Inferior parietal cortex (tissue), 1 donor: ENCODE measurements around the gene FBH1.
"Not testable (repeated sequence)": the region's sequence is repeated elsewhere in the genome, so short reads cannot be mapped to it uniquely, and the experiment has no call there.

Experiments
- DNase-seq: peaks from one replicate; pipeline ENCODE4 v3.0.0-alpha.2; 2016; ENCODE audit errors: extremely low spot score

The FBH1 gene

DNA sequence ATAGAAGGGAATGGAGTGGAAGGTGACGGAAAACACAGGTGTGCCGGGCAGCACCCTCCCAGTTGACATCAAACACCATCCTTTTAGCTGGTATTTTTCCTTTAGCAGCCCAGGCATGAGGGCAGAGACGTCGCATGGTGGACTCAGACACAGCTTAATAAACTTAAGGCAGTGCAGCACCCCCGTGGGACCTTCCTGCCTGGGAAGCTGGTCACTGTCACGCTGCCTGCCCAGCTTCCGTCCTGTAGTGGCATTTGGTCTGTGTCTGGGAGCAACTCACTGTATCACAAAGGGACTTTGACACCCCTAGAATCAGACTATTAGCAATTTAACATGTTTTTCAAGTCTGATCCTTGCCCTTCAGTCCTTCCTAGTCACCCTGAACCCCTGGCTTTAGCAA lies 51.5 kb downstream of the FBH1 start:
- DNase-seq: no peak

DNA sequence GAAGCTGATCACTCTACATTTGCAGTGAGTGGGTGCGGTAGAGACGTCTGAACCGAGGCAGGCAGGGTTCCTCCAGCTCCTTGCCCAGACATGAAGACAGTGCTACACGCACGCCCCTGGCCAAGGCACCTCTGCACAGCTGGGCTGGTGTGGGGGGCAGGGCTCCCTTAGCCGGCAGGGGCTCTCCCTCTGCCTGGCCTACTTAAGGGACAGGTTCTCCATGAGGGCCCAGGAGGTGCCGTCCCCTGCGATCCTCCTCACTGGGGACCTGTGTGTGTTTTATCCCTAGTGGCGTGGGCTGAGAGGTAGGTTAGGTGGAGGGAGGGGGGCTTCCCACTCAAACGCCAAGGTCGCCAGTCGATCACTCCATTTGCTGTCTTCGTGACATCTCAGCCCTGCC lies 52.0 kb downstream of the FBH1 start:
- DNase-seq: no peak

DNA sequence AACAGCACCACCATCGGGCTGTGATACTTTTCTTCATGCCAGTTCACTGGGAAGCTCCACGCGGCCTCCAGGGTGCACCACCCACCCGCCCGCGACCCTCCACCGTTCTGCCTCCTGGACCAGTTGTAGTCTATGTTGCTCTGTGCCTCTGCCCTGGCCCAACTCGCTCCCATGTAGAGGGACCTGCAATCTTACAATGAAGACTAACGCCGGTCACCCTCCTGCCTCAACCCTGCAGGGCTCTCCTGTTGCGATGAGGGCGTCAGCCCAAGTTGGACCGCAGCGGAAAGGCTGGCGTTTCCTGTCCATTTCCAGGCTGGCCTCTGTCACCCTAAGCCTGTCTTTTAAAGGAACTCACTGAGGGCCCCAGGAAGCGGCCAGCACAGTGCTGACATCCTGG lies 52.4 kb downstream of the FBH1 start:
- DNase-seq: no peak

DNA sequence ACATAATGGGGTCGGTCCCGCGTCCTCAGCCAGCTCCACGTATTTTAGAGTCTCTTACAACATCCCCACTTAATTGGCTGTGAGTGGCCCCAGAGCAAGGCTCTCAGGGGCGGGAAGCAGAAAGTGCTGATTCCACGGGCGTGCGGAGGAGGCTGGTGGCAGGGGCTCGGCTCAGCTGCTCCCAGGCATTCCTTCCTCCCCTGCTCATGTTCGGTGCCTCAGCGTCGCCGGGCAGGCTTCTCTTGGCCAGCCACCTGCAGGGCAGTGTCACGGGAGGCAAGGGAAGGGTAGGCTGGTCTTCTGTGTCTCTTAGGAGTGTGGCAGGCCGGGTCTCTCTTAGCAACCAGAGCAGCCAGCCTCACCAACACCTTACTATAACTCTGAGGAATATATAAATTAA lies 53.5 kb downstream of the FBH1 start:
- DNase-seq: no peak

DNA sequence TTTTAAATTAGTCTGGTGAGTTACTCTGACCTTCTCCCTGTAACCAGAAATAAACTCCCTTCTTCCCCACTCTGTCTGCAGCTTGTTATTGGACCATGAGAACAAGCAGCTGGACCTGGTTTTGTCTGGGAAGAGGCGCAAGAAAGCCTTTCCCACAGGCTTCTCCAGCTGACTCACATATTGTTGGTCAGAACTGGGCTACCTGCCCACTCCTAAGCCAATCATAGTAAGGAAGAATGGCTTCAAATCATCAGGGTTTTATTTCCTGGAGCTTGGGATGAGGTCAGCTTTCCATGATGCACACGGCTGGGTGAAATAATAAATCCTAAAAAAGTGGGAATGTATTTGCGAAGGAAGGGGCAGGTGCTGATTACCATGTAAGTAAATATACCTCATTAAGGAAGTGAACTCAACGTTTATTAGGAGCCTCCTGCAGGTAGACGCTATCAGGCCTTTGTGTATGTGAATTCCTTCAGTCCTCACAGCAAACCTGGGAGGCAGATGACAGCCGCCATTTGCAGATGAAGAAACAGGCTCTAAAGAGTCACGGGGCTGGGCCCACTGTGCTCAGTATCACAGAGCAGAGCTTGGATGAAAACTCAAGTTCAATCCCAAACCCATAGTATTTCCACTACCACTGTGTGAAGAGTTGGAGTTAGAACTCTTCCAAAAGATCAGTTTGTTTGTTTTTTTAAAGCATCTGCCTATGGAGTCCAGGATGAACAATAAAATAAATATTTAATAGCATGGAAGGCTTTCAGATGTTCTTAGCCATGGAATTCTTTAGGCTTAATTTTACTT lies 54.5 kb downstream of the FBH1 start:
- DNase-seq: peak; percentile 46

DNA sequence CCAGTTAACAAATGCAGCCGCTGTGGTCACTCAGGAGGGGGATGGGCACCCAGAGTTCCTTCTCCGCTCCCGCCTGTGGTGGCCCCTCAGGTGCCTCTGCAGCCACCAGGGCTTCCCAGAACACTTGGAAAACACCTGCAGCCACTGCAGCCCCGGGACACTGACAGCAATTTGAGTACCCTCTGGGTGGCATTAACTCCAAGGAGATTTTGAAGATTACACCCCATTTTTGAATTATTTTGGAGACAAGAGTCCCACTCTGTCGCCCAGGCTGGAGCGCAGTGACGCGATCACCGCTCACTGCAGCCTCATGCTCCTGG lies 55.1 kb downstream of the FBH1 start:
- no peak for DNase-seq

DNA sequence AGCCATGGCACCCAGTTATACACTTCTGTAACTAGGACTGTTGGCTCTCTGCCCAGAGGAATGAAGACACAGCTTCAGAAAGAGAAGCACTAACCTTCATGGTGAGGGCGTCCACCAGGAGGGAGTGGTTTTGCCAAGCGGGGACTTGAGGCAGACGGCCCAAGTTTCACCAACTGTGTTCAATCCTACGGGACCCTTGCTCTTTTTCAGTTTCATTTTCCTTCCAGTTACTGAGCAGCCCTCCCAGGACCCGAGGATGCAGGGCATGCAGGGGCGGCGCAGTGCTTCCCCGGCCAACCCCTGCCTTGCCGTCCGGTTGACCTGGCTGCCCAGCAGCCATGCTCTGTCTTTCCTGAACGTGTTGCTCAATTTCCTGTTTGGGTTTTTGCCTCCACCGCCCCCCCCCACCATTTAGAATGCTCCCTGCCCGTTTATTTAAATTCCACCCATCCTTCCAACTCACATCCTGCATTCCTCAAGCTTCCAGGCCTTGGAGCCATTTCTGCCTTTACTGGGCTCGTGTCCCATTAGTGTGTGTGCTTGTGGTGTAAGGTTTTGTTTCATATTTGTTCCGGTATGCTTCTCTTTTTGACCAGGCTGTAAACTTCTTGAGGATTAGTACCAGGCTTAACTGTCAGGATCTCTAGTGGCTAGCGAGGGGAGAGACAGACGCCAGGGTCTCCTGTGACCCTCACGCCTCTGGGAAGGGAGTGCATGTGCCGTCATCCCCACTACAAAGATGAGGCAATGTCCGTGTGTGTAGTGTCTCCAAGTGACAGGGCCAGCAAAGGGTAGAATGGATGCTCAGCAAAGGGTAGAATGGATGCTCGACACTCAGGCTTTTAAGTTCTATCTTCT lies 55.7 kb downstream of the FBH1 start:
- no peak for DNase-seq

DNA sequence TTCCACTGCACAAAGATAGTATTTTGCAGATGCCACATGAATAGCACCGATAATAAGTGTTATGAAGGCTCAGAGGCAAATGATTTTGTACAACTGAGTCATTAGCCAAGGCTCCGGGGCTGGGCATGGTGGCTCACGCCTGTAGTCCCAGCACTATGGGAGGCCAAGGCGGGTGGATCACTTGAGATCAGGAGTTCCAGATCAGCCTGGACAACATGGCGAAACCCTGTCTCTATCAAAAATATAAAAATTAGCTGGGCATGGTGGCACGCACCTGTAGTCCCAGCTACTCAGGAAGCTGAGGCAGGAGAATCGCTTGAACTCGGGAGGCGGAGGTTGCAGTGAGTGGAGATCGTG lies 56.4 kb downstream of the FBH1 start:
- DNase-seq: not testable (repeated sequence)

DNA sequence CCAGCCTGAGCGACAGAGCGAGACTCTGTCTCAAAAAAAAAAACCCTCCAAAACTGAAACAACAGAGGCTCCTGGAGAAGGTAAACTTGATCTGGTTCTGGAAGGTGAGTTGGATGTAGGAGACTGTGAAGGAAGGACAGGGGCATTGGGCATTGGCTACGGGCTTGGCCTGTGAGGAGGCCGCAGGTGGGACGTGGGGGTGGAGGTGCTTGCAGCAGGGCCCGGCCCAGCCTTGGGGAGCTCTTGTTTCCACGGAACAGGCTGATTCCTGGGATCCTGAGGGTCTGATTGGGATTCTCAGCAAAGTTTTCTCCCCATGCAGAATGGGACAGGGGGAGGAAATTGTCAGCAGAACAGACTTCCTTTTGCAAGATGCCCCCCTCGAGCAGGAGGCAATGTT lies 56.7 kb downstream of the FBH1 start:
- no peak for DNase-seq

DNA sequence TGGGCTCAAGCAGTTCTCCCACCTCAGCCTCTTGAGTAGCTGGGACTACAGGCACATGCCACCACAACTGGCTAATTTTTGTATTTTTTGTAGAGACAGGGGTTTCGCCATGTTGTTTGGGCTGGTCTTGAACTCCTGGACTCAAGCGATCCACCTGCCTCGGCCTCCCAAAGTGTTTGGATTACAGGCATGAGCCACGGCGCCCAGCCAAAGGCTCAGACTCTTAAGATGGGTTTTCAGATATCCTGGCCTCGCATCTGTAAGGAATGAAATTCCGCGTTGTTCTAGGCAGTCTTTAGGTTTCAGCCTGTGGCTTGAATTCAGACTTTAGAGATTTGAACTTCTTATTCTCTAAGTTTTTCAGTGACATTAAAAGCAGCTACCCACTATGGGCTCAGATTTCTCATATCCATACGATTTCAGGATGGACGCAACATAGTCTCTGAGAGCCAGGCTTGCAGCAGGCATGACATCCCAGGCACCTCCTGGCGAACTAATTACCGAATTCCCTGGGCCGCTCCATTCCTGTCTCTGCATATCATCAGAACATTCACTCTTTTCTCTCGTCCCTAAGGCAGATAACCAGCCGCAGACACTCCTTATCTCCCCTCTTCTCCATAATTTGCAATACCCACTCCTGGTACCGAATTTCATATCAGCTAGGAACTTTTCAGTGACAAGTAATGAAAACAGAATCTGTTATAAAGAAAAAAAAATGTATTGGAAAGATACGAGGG lies 57.6 kb downstream of the FBH1 start:
- no peak for DNase-seq

DNA sequence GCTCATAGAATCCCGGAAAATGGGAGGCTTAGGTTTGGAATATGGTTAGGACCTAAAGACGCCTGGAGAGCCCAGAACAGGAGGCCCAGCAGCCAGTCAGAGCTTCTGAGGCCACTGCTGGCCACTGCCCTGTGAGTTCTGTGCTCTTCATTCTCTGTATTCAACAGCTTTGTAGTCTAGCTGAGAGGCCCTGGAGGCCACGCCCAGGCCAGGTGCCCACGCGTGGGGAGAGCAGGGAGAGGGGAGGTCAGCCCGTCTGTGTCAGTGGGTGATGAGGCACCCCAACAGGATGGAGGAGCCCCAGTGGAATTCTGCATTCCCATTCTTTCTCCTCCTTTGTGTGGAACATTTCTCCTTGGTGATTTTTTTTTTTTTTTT lies 58.2 kb downstream of the FBH1 start:
- no peak for DNase-seq

DNA sequence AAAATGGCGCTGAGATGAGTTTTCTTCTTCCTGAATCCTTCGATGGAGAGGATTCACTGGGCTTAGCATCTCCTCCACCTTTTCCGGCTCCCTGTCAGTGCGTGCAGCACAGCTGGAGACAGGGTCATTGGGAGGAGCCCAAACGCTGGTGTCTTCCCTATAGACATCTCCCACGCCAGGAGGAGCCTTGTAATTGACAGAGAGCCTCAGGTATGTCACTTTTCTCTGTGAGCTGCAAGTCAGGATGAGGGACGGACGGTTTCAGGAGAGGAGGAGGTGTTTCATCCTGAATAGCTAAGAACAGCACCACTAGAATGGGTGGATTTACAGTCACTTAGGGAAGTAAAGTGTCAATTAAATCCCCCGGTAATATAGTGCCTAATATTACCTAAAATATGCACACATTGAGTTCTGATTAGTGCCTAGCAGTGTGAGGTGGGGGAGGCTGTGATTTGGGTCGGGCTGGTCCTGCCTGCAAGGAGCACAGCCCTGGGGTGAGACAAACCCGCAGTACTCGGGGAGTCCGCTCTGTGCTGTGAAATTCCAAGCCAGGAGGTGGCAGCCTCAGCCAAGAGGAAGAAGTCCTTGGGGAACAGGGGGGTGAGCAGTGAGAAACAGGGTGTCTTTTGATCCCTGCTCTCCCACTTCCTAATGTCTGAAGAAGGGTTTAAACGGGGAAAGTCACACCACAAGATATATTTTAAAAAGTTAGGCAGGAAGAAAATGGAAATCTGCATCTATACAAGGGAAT lies 59.1 kb downstream of the FBH1 start:
- peak; percentile 58 for DNase-seq

DNA sequence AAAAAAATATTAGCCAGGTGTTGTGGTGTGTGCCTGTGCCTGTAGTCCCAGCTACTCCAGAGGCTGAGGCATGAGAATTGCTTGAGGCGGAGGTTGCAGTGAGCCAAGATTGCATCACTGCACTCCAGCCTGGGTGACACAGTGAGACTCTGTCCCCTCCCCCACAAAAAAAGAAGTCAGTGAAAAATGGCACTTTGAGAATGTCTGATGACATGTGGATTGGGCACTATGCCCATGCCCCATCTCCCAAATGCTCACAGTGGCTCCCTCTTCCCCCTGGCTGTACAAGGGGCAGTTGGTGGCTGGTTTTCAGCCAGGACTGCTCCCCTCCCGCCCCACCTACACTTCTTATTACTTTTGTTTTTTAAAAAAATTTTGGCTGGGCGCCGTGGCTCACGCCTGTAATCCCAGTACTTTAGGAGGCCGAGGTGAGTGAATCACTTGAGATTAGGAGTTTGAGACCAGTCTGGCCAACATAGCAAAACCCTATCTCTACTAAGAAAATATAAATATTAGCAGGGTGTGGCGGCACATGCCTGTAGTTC lies 61.2 kb downstream of the FBH1 start:
- DNase-seq: no peak

DNA sequence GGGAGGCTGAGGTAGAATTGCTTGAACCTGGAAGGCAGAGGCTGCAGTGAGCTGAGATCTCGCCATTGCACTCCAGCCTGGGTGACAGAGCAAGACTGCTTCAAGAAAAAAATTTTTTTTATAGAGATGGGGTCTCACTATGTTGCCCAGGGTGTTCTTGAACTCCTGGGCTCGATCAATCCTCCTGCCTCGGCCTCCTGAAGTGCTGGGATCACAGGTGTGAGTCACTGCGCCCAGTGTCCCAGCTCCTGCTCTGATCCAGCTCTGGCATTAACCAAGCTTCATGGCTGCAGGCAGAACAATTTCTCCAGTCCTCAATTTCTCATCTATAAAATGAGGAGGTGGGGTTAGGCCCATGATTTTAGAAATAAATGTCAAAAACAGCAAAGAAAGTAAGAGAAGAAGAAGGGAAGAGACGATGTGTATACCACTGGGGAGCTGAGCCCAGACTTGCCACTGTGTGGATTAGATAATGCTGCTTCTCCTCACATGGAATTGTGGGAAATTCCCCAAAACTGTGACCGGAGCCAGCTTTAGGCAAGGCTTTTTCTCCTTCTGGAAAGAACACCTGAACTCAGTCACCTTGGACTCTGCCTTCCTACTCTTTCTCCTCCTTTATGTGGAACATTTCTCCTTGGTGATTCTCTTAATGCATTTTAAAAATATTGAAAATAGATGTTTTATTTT lies 61.8 kb downstream of the FBH1 start:
- no peak for DNase-seq

DNA sequence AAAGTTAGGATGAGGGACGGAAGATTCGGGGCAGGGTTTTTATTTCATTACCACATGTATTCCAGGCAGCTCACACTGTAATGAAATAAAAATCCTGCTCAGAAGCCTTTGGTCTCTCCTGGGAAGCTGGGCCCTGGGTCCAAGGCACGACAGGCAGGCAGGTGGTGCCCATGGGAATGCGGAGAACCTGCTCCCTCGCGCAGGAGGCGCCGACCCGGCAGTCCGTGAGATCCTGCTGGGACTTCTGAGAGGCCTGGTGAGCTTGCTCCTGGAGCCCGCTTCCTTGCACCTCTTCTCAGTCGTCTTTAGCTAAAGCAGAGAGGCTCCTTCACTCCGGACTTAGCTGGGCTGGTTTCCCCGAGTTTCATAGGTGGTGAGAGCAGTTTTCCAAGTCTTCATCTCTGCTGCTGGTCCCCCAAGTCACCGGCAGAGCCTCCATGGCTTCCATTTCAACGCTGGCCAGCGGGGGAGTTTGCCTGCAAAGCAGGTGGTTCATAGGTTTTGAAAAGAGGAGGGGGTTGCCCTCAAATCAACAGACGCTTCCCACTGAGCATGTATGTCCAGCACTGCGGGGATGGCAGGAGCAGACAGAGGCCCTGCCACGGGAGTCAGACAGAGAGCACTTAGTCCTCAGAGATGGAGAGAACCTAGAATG lies 62.8 kb downstream of the FBH1 start:
- DNase-seq: no peak

DNA sequence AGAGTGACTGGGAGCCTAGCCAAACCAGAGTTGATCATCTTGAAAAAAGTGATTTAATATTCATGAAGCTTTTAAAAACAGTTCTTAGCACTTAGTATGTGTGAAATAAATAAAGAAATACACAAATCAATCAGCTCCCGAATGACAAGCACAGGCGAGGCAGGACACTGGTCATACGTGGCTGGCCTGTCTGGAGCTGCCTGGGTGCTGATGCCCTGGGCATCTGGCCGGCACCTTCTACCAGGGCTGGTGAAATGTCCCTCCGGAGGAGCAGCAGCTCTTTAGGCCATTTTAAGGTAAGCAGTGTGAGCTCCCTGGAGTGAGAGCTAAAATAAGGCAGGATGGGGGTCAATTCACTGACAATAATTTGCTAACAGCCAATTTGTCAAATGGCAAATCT lies 63.6 kb downstream of the FBH1 start:
- DNase-seq: no peak

DNA sequence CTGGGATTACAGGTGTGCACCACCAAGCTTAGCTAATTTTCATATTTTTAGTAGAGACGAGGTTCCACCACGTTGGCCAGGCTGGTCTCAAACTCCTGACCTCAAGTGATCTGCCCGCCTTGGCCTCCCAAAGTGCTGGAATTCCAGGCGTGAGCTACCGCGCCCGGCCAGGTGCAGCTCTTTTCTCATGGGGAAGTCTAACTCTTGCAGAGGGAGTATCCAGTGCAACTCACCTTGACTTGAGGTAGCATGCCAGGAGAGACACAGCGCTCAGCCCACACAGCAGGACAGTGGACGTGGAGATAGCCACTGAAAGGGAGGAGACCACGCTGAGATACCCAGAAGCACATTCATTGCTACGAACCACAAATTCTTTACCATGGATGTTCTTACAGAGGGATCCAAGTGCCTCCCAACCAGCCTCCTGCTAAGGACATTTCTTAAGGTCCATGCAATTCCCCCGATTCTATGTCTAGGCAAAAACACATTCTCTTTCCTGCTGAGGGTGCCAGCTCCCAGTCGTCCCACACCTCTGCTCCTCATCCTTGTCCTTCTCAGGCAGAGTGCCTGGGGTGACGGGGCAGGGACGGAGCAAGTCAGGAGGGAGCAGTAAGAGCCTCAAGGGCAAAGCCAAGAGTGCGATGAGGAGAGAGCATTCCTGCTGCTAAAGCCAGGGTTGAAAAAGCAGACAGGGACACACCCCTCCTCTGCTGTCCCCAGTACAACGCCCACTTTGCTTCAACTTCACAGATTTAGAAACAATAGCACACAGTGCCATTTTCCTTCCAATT lies 66.3 kb downstream of the FBH1 start:
- DNase-seq: no peak

DNA sequence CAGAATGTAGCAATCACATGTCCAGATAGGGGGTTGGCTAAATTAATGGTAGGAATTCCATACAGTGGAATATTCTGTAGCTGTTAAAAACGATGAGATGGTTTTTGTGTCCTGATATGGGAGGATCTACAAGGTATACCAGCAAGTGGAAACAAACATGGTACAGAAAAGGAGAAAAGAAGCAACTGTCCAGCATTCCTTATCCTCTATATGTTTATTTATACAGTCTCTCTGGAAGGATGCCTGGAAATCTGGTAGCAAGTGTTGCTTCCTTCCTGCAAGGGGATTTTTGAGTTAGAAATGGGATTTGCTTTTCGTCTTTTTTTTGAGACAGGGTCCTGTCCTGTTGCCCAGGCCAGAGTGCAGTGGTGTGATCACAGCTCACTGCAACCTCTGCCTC lies 68.0 kb downstream of the FBH1 start:
- no peak for DNase-seq

DNA sequence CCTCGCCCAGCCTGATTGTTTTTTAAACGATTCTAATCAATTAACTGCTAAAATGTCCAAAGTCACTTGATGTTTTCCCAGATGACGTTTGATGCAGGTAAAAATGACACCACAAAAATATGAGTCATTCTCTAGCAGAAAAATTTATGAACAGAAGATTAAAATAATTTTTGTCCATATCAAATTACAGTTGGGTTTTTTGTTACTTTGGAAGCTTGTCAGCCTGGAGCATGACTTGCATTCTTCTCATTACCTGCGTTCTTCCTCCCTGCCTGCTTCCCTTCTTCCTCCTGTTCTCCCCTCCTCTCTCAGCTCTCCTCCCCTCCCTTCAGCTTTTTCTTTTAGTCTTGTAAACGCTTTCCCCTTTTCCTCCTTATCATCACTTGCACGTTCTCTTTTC lies 68.6 kb downstream of the FBH1 start:
- no peak for DNase-seq

DNA sequence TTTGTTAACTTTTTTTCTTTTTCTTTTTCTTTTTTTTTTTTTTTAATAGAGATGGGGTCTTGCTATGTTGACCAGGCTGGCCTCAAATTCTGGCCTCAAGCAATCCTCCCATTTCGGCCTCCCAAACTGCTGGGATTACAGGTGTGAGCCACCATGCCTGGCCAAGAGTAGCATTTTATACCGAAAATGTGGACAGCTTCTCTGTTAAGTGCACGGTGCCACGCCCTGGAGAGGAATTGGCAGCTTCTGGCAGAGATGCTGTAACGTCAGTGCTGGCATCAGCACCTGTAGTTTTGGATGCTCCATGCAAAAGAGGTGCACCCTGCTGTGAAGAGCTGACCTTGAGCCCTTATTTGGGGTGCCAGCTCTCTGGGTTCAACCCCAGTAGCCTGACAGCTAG lies 69.1 kb downstream of the FBH1 start:
- DNase-seq: no peak
